Lower leg skin (tissue), 3 donors: ENCODE measurements around the gene EEF2K.

Experiments
- POLR2A ChIP-seq, 2 donors: fragments of 450-650 bp; IDR thresholded peaks; one replicate each; pipeline ENCODE4 v1.6.1; 2016 to 2017; ENCODE audit warnings: antibody characterized with exemption in 2 of 2, mild to moderate bottlenecking in 1 of 2, moderate library complexity in 1 of 2
- TF ChIP-seq, protein P1 (sequence below), 3 donors: fragments of 450-650 bp; IDR thresholded peaks; one replicate each; pipeline ENCODE4 v1.5.1; 2016; ENCODE audit warnings: antibody characterized with exemption in 3 of 3, mild to moderate bottlenecking in 3 of 3, moderate library complexity in 2 of 3

DNA sequence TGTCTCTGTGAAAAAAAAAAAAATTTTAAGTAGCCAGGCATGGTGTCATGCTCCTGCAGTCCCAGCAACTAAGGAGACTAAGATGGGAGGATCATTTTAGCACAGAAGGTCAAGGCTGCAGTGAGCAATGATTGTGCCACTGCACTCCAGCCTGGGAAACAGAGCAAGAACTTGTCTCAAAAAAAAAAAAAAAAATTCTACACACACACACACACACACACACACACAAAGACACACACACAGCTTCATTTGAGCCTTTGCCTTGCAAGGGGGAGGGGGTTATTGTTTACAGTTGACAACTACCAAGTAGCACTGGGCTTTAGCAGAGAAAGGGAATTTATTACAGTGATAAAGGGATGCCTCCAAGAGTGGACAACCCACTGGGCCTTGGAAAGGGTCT lies 86.2 kb downstream of the EEF2K start:
- no peak for TF ChIP-seq POLR2A (IDR thresholded peaks at IDR 0.05)
- TF ChIP-seq, protein P1, sequence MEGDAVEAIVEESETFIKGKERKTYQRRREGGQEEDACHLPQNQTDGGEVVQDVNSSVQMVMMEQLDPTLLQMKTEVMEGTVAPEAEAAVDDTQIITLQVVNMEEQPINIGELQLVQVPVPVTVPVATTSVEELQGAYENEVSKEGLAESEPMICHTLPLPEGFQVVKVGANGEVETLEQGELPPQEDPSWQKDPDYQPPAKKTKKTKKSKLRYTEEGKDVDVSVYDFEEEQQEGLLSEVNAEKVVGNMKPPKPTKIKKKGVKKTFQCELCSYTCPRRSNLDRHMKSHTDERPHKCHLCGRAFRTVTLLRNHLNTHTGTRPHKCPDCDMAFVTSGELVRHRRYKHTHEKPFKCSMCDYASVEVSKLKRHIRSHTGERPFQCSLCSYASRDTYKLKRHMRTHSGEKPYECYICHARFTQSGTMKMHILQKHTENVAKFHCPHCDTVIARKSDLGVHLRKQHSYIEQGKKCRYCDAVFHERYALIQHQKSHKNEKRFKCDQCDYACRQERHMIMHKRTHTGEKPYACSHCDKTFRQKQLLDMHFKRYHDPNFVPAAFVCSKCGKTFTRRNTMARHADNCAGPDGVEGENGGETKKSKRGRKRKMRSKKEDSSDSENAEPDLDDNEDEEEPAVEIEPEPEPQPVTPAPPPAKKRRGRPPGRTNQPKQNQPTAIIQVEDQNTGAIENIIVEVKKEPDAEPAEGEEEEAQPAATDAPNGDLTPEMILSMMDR (IDR thresholded peaks at IDR 0.05), result no peak
